Endothelial cell of umbilical vein (primary cell): Measurements from ENCODE around the gene AP2A2. TPM values are rescaled to one million over a fixed set of nuclear protein-coding genes. Genes with fewer than 3 reads are reported as not detected.

ENCODE experiments used
- BruUV-seq: library from RNA; stranded (reverse); fragments of 400-500 nt; replicated peaks from 2 replicates; lab custom pipeline; 2021; lab: Mats Ljungman, UMichigan
- CTCF ChIA-PET: fragments of 300-600, 350-600 bp; sonication (Branson Sonifier 250); formaldehyde crosslinking; loops from one replicate; lab custom pipeline; 2021; ENCODE audit warnings: antibody characterized with exemption, inconsistent platforms; lab: Charles Lee
- POLR2A ChIA-PET: fragments of 300-600, 350-600 bp; sonication (Branson Sonifier 250); formaldehyde crosslinking; loops from one replicate; lab custom pipeline; 2021; ENCODE audit warnings: antibody characterized with exemption, inconsistent platforms; lab: Charles Lee
- DNase-seq: peaks from one replicate; pipeline ENCODE4 v3.0.0-alpha.2; 2011; ENCODE audit warnings: low read depth, low spot score
- FAIRE-seq: peaks from 2 replicates; lab custom pipeline; 2011; peaks lifted over from hg19 to GRCh38; lab: Jason Lieb, UNC
- H2AFZ ChIP-seq: 2 replicates; pipeline ENCODE4 v1.6.0; 2012; ENCODE audit warnings: low read depth, low read length, control low read depth, inconsistent platforms
- H3K27ac ChIP-seq: 2 replicates; pipeline ENCODE4 v1.5.1; 2011; ENCODE audit warnings: low read depth, mild to moderate bottlenecking, control low read depth, low read length, moderate library complexity; ENCODE audit not compliant: insufficient read depth
- H3K27me3 ChIP-seq, 2 experiments: 2 replicates each; pipeline versions ENCODE4 v1.6.0 to v1.6.1; 2011; ENCODE audit warnings: low read length in 2 of 2, mixed read lengths in 1 of 2; ENCODE audit not compliant: control insufficient read depth in 2 of 2, insufficient read depth in 2 of 2
- H3K36me3 ChIP-seq, 2 experiments: 2 replicates in 1 of 2; 3 replicates in 1 of 2; pipeline ENCODE4 v1.5.1; 2011; ENCODE audit warnings: low read length in 2 of 2, mild to moderate bottlenecking in 1 of 2, moderate library complexity in 1 of 2; ENCODE audit not compliant: control insufficient read depth in 2 of 2, insufficient read depth in 2 of 2; ENCODE audit errors: extremely low read depth in 1 of 2
- H3K4me1 ChIP-seq: 3 replicates; pipeline ENCODE4 v1.5.1; 2011; ENCODE audit warnings: mild to moderate bottlenecking, low read length; ENCODE audit not compliant: control insufficient read depth, insufficient read depth; ENCODE audit errors: extremely low read depth
- H3K4me2 ChIP-seq: 2 replicates; pipeline ENCODE4 v1.6.1; 2011; ENCODE audit warnings: low read length, control low read depth, mixed read lengths; ENCODE audit not compliant: insufficient read depth
- H3K4me3 ChIP-seq, 3 experiments: fragments of 200-600 bp in 1 of 3; sonication (generic), shearing (Covaris generic) in 1 of 3; replicated peaks in 1 of 3; 2 replicates each; pipeline ENCODE4 v1.5.1; 2011 to 2016; ENCODE audit warnings: control low read depth in 3 of 3, low read length in 3 of 3, mild to moderate bottlenecking in 2 of 3, inconsistent platforms in 1 of 3, low read depth in 1 of 3, moderate library complexity in 1 of 3; ENCODE audit not compliant: insufficient read depth in 1 of 3
- H3K79me2 ChIP-seq: 2 replicates; pipeline ENCODE4 v1.6.0; 2012; ENCODE audit warnings: low read length, inconsistent platforms; ENCODE audit not compliant: control insufficient read depth, insufficient read depth
- H3K9ac ChIP-seq: replicated peaks from 2 replicates; pipeline ENCODE3; 2011; ENCODE audit warnings: low read length, control low read depth; ENCODE audit not compliant: insufficient read depth; ENCODE audit errors: extremely low read depth
- H3K9me1 ChIP-seq: replicated peaks from 3 replicates; pipeline ENCODE4 v1.6.0; 2011; ENCODE audit warnings: mild to moderate bottlenecking, low read length; ENCODE audit not compliant: control insufficient read depth, insufficient read depth; ENCODE audit errors: extremely low read depth
- H3K9me3 ChIP-seq: replicated peaks from 2 replicates; pipeline ENCODE4 v1.5.1; 2012; ENCODE audit warnings: low read length, inconsistent platforms; ENCODE audit not compliant: control insufficient read depth, insufficient read depth
- H4K20me1 ChIP-seq: replicated peaks from 2 replicates; pipeline ENCODE3; 2011; ENCODE audit warnings: mild to moderate bottlenecking, low read length; ENCODE audit not compliant: control insufficient read depth, insufficient read depth; ENCODE audit errors: extremely low read depth
- EZH2 ChIP-seq: IDR thresholded peaks from 2 replicates; pipeline ENCODE4 v1.6.1; 2012; ENCODE audit warnings: borderline replicate concordance, low read depth, mild to moderate bottlenecking, moderate library complexity, low read length, inconsistent platforms; ENCODE audit not compliant: severe bottlenecking
- FOS ChIP-seq: IDR thresholded peaks from 2 replicates; pipeline ENCODE4 v1.6.1; 2011; ENCODE audit warnings: mild to moderate bottlenecking, low read length, moderate library complexity, borderline replicate concordance; ENCODE audit not compliant: insufficient read depth
- GATA2 ChIP-seq: IDR thresholded peaks from 2 replicates; pipeline ENCODE4 v1.7.0; 2011; ENCODE audit warnings: low read depth, mild to moderate bottlenecking, moderate library complexity, mixed read lengths, low read length; ENCODE audit not compliant: insufficient read length, insufficient read depth
- JUN ChIP-seq: IDR thresholded peaks from 2 replicates; pipeline ENCODE4 v1.6.1; 2011; ENCODE audit warnings: borderline replicate concordance, low read depth; ENCODE audit not compliant: insufficient read length, insufficient read depth
- MAX ChIP-seq: IDR thresholded peaks from 2 replicates; pipeline ENCODE4 v1.6.1; 2011; ENCODE audit not compliant: insufficient read depth, insufficient read length
- MYC ChIP-seq: IDR thresholded peaks from one replicate; pipeline ENCODE4 v1.6.1; 2011; ENCODE audit warnings: mild to moderate bottlenecking, low read depth, low read length
- POLR2A ChIP-seq: IDR thresholded peaks from 2 replicates; pipeline ENCODE4 v1.6.1; 2012; ENCODE audit warnings: low read depth, mild to moderate bottlenecking, control low read depth, low read length
- POLR2AphosphoS5 ChIP-seq: IDR thresholded peaks from 2 replicates; pipeline ENCODE4 v1.6.1; 2012; ENCODE audit warnings: low read depth, mild to moderate bottlenecking, control low read depth, low read length, moderate library complexity; ENCODE audit not compliant: insufficient read depth
- dilution Hi-C: fragments of 300-500 bp; cut with MboI; formaldehyde crosslinking; loops from one replicate; pipeline ENCODE4 v1.15.0; 2019; ENCODE audit warnings: low sequenced_read_pairs; ENCODE audit not compliant: extremely low pct_ligation_motif_present
- intact Hi-C: fragments of 100-400 bp; cut with micrococcal nuclease; formaldehyde crosslinking; loops from one replicate; pipeline ENCODE4 v1.10.0; 2022
- polyA plus RNA-seq, 4 experiments: library from polyadenylated mRNA; depleted of rRNA in 3 of 4; stranded (reverse) in 3 of 4; unstranded in 1 of 4; fragments of >200 nt; gene quantifications; 2 replicates each; pipeline versions ENCODE4 v1.2.1 to v1.2.3, GENCODE V29; 2011 to 2012; ENCODE audit warnings: missing spikeins in 1 of 4
- total RNA-seq: library from RNA; stranded (reverse); gene quantifications from 2 replicates; pipeline ENCODE4 v1.2.3, GENCODE V29; 2021
- TF ChIP-seq, protein P1 (sequence below), 2 donors: IDR thresholded peaks; 1 replicate in 1 of 2; 2 replicates in 1 of 2; pipeline ENCODE4 v1.5.1; 2011; ENCODE audit warnings: low read length in 2 of 2, mild to moderate bottlenecking in 2 of 2, moderate library complexity in 2 of 2, control low read depth in 1 of 2, inconsistent platforms in 1 of 2, low read depth in 1 of 2; ENCODE audit not compliant: insufficient read depth in 1 of 2; ENCODE audit errors: extremely low read depth in 1 of 2

The AP2A2 gene
- total and polyA plus RNA-seq, 2 donors (not counting 3 experiments of a cell fraction or from before 2014, with no cell fraction given), result 89.5 to 92.6 TPM

DNA sequence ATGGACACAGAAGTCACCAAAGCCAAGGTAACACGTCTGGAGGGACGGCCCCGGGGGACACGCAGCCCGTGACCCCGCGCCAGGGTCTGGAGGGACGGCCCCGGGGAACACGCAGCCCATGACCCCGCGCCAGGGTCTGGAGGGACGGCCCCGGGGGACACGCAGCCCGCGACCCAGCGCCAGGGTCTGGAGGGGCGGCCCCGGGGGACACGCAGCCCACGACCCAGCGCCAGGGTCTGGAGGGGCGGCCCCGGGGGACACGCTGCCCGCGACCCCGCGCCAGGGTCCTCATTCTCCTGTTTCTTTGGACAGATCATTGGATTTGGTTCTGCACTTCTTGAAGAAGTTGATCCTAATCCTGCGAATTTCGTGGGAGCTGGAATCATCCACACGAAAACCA, 83.7 kb downstream of the AP2A2 start:
- no TSS peak for BruUV-seq
- ChIA-PET CTCF (no interaction called here), POLR2A (no interaction called here)
- Histone ChIP-seq H2AFZ (no peak overlapping the region), H3K36me3 (peaks cover 11 to 46% of the 10 kb centered on the region in 2 experiments), H3K79me2 (no peaks in the 10 kb centered on the region), H3K4me2 (no peak overlapping the region), H3K27me3 (no peaks in the 10 kb centered on the region), H3K9me1 (no peaks in the 10 kb centered on the region), H3K4me1 (no peaks in the 10 kb centered on the region), H3K9ac (no peak overlapping the region), H3K4me3 (no peak overlapping the region), H4K20me1 (no peaks in the 10 kb centered on the region), H3K27ac (no peak overlapping the region), H3K9me3 (no peaks in the 10 kb centered on the region)
- TF ChIP-seq GATA2 (no peak), POLR2A (no peak)
- intact Hi-C loops (no loop called here), dilution Hi-C loops (no loop called here)
- FAIRE-seq (no peak), DNase-seq (no peak)

- no peak for FAIRE-seq
- CTCF ChIA-PET, result interaction anchor here (1.6 kb wide), 1 partner anchor 14 kb away, joined by 3 read pairs; no protein-coding TSS in a partner anchor
Observed at GRCh38 chr11:1009991-1010390, 84.3 kb downstream of the AP2A2 start.

More at GRCh38 chr11:1009991-1010390, 84.3 kb downstream of the AP2A2 start:
- no peaks in the 10 kb centered on the region for H3K27me3 ChIP-seq
- DNase-seq, result no peak
- H3K9ac ChIP-seq, result no peak overlapping the region
- H3K9me3 ChIP-seq, result no peaks in the 10 kb centered on the region
- BruUV-seq, result no TSS peak
- no peak overlapping the region for H2AFZ ChIP-seq
- H3K36me3 ChIP-seq, result peaks cover 11 to 43% of the 10 kb centered on the region in 2 experiments
- no peaks in the 10 kb centered on the region for H3K9me1 ChIP-seq
- no peak overlapping the region for H3K4me2 ChIP-seq
- H3K4me1 ChIP-seq, result no peaks in the 10 kb centered on the region
- TF ChIP-seq JUN (no peak), MAX (no peak), GATA2 (no peak), EZH2 (no peak), MYC (no peak), POLR2A (no peak), FOS (no peak), POLR2AphosphoS5 (no peak)
- TF ChIP-seq, protein P1, sequence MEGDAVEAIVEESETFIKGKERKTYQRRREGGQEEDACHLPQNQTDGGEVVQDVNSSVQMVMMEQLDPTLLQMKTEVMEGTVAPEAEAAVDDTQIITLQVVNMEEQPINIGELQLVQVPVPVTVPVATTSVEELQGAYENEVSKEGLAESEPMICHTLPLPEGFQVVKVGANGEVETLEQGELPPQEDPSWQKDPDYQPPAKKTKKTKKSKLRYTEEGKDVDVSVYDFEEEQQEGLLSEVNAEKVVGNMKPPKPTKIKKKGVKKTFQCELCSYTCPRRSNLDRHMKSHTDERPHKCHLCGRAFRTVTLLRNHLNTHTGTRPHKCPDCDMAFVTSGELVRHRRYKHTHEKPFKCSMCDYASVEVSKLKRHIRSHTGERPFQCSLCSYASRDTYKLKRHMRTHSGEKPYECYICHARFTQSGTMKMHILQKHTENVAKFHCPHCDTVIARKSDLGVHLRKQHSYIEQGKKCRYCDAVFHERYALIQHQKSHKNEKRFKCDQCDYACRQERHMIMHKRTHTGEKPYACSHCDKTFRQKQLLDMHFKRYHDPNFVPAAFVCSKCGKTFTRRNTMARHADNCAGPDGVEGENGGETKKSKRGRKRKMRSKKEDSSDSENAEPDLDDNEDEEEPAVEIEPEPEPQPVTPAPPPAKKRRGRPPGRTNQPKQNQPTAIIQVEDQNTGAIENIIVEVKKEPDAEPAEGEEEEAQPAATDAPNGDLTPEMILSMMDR (IDR thresholded peaks at IDR 0.05; ENCODE audit: extremely low read depth in 1 of 2, insufficient read depth in 1 of 2, low read depth in 1 of 2, low read length in 2 of 2), result no peak
- H4K20me1 ChIP-seq, result no peaks in the 10 kb centered on the region
- H3K79me2 ChIP-seq, result no peaks in the 10 kb centered on the region
- no peak overlapping the region for H3K4me3 ChIP-seq
- POLR2A ChIA-PET, result no interaction called here
- no peak overlapping the region for H3K27ac ChIP-seq
- dilution Hi-C loops (no loop called here), intact Hi-C loops (no loop called here)
